NT2/D1 (cell line): ENCODE results near the gene TTBK1.

ENCODE experiments used
- SUZ12 ChIP-seq: IDR thresholded peaks from 2 replicates; pipeline ENCODE4 v1.6.1; 2011; ENCODE audit not compliant: insufficient read length, insufficient read depth; ENCODE audit errors: extremely low read depth
- YY1 ChIP-seq: IDR thresholded peaks from 2 replicates; pipeline ENCODE4 v1.6.1; 2011; ENCODE audit not compliant: insufficient read length, insufficient read depth

DNA sequence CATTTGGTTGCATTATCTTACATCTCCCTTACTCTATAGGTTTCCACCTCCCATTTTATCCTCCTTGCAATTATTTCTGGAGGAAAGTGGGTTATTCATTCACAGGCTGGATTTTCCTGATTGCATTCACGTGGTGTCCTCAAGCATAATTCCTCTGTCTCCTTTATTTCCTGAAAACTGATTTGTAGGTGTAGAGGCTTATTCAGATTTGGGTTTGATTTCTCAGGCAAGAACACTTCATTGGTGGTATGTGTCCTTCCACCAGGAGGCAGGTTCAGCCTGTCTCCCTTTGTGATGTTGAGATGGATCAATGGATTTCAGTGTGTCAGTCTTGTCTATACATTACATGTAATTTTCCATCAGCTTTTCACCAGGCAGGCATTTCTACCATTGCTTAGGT, 31.3 kb upstream of the TTBK1 start:
- TF ChIP-seq SUZ12 (no peak), YY1 (no peak)
